ENCODE measurements around the gene PHOSPHO2. TPM values are rescaled to one million over a fixed set of nuclear protein-coding genes. Genes with fewer than 3 reads are reported as not detected.
A peak's percentile ranks its signal among the peaks of the same experiment; 100 is the strongest.

The PHOSPHO2 gene
- total RNA-seq, 1 donor from 2014 or later = 13.1 TPM

GRCh38 chr2:169736902-169737301 lies 42.6 kb downstream of the PHOSPHO2 start:
- Mint-ChIP-seq H3K4me3 (no peak overlapping the region), H3K27ac (no peak overlapping the region), H3K4me1 (peaks cover 32% of the 10 kb centered on the region), H3K27me3 (ENCODE audit: low read depth) (peaks cover 9% of the 10 kb centered on the region), H3K9me3 (no peaks in the 10 kb centered on the region), H3K36me3 (peaks cover 14% of the 10 kb centered on the region)
- TF ChIP-seq CTCF (IDR thresholded peaks at IDR 0.05; ENCODE audit: unreplicated experiment) = no peak
- no peak for DNase-seq (ENCODE audit: low spot score in 2 of 2, unreplicated experiment in 2 of 2)

- H3K36me3 Mint-ChIP-seq = peaks cover 15% of the 10 kb centered on the region
- no peaks in the 10 kb centered on the region for H3K27me3 Mint-ChIP-seq (ENCODE audit: low read depth)
- no peak for TF ChIP-seq CTCF (IDR thresholded peaks at IDR 0.05; ENCODE audit: unreplicated experiment)
- no peak overlapping the region for H3K4me3 Mint-ChIP-seq
- H3K9me3 Mint-ChIP-seq = no peaks in the 10 kb centered on the region
- peaks cover 30% of the 10 kb centered on the region for H3K4me1 Mint-ChIP-seq
- peak overlapping the region; percentile 31 for H3K27ac Mint-ChIP-seq
- no peak for DNase-seq (ENCODE audit: low spot score in 2 of 2, unreplicated experiment in 2 of 2)
Observed at GRCh38 chr2:169738566-169739229, 44.4 kb downstream of the PHOSPHO2 start.

- peaks cover 20% of the 10 kb centered on the region for H3K36me3 Mint-ChIP-seq
- no peak for TF ChIP-seq CTCF (IDR thresholded peaks at IDR 0.05; ENCODE audit: unreplicated experiment)
- no peak overlapping the region for H3K4me3 Mint-ChIP-seq
- DNase-seq (ENCODE audit: low spot score in 2 of 2, unreplicated experiment in 2 of 2) = no peak
- H3K27ac Mint-ChIP-seq = peak overlapping the region; percentile 31
- H3K4me1 Mint-ChIP-seq = peaks cover 30% of the 10 kb centered on the region
- no peaks in the 10 kb centered on the region for H3K27me3 Mint-ChIP-seq (ENCODE audit: low read depth)
- no peaks in the 10 kb centered on the region for H3K9me3 Mint-ChIP-seq
Observed at GRCh38 chr2:169739351-169739750, 45.1 kb downstream of the PHOSPHO2 start.

GRCh38 chr2:169743549-169743948 lies 49.3 kb downstream of the PHOSPHO2 start:
- no peak for TF ChIP-seq CTCF (IDR thresholded peaks at IDR 0.05; ENCODE audit: unreplicated experiment)
- H3K9me3 Mint-ChIP-seq = no peaks in the 10 kb centered on the region
- peaks cover 7% of the 10 kb centered on the region for H3K4me1 Mint-ChIP-seq
- no peaks in the 10 kb centered on the region for H3K27me3 Mint-ChIP-seq (ENCODE audit: low read depth)
- peaks cover 28% of the 10 kb centered on the region for H3K36me3 Mint-ChIP-seq
- DNase-seq (ENCODE audit: low spot score in 2 of 2, unreplicated experiment in 2 of 2) = no peak
- H3K27ac Mint-ChIP-seq = no peak overlapping the region
- no peak overlapping the region for H3K4me3 Mint-ChIP-seq

- Mint-ChIP-seq H3K4me1 (no peaks in the 10 kb centered on the region), H3K36me3 (peaks cover 20% of the 10 kb centered on the region), H3K27me3 (ENCODE audit: low read depth) (no peaks in the 10 kb centered on the region), H3K27ac (no peak overlapping the region), H3K9me3 (no peaks in the 10 kb centered on the region), H3K4me3 (no peak overlapping the region)
- no peak for TF ChIP-seq CTCF (IDR thresholded peaks at IDR 0.05; ENCODE audit: unreplicated experiment)
- no peak for DNase-seq (ENCODE audit: low spot score in 2 of 2, unreplicated experiment in 2 of 2)
Observed at GRCh38 chr2:169746240-169746639, 52.0 kb downstream of the PHOSPHO2 start.

Measured in mesothelial cell of epicardium (in vitro differentiated cells).